Endothelial cell of umbilical vein (primary cell): ENCODE data around the gene ECM2. TPM values are rescaled to one million over a fixed set of nuclear protein-coding genes. Genes with fewer than 3 reads are reported as not detected.

Source experiments
- BruUV-seq: library from RNA; stranded (reverse); fragments of 400-500 nt; replicated peaks from 2 replicates; lab custom pipeline; 2021; lab: Mats Ljungman, UMichigan
- CTCF ChIA-PET: fragments of 300-600, 350-600 bp; sonication (Branson Sonifier 250); formaldehyde crosslinking; loops from one replicate; lab custom pipeline; 2021; ENCODE audit warnings: antibody characterized with exemption, inconsistent platforms; lab: Charles Lee
- POLR2A ChIA-PET: fragments of 300-600, 350-600 bp; sonication (Branson Sonifier 250); formaldehyde crosslinking; loops from one replicate; lab custom pipeline; 2021; ENCODE audit warnings: antibody characterized with exemption, inconsistent platforms; lab: Charles Lee
- DNase-seq: peaks from one replicate; pipeline ENCODE4 v3.0.0-alpha.2; 2011; ENCODE audit warnings: low read depth, low spot score
- FAIRE-seq: peaks from 2 replicates; lab custom pipeline; 2011; peaks lifted over from hg19 to GRCh38; lab: Jason Lieb, UNC
- H2AFZ ChIP-seq: 2 replicates; pipeline ENCODE4 v1.6.0; 2012; ENCODE audit warnings: low read depth, low read length, control low read depth, inconsistent platforms
- H3K27ac ChIP-seq: 2 replicates; pipeline ENCODE4 v1.5.1; 2011; ENCODE audit warnings: low read depth, mild to moderate bottlenecking, control low read depth, low read length, moderate library complexity; ENCODE audit not compliant: insufficient read depth
- H3K27me3 ChIP-seq, 2 experiments: 2 replicates each; pipeline versions ENCODE4 v1.6.0 to v1.6.1; 2011; ENCODE audit warnings: low read length in 2 of 2, mixed read lengths in 1 of 2; ENCODE audit not compliant: control insufficient read depth in 2 of 2, insufficient read depth in 2 of 2
- H3K36me3 ChIP-seq, 2 experiments: 2 replicates in 1 of 2; 3 replicates in 1 of 2; pipeline ENCODE4 v1.5.1; 2011; ENCODE audit warnings: low read length in 2 of 2, mild to moderate bottlenecking in 1 of 2, moderate library complexity in 1 of 2; ENCODE audit not compliant: control insufficient read depth in 2 of 2, insufficient read depth in 2 of 2; ENCODE audit errors: extremely low read depth in 1 of 2
- H3K4me1 ChIP-seq: 3 replicates; pipeline ENCODE4 v1.5.1; 2011; ENCODE audit warnings: mild to moderate bottlenecking, low read length; ENCODE audit not compliant: control insufficient read depth, insufficient read depth; ENCODE audit errors: extremely low read depth
- H3K4me2 ChIP-seq: 2 replicates; pipeline ENCODE4 v1.6.1; 2011; ENCODE audit warnings: low read length, control low read depth, mixed read lengths; ENCODE audit not compliant: insufficient read depth
- H3K4me3 ChIP-seq, 3 experiments: fragments of 200-600 bp in 1 of 3; sonication (generic), shearing (Covaris generic) in 1 of 3; replicated peaks in 1 of 3; 2 replicates each; pipeline ENCODE4 v1.5.1; 2011 to 2016; ENCODE audit warnings: control low read depth in 3 of 3, low read length in 3 of 3, mild to moderate bottlenecking in 2 of 3, inconsistent platforms in 1 of 3, low read depth in 1 of 3, moderate library complexity in 1 of 3; ENCODE audit not compliant: insufficient read depth in 1 of 3
- H3K79me2 ChIP-seq: 2 replicates; pipeline ENCODE4 v1.6.0; 2012; ENCODE audit warnings: low read length, inconsistent platforms; ENCODE audit not compliant: control insufficient read depth, insufficient read depth
- H3K9ac ChIP-seq: replicated peaks from 2 replicates; pipeline ENCODE3; 2011; ENCODE audit warnings: low read length, control low read depth; ENCODE audit not compliant: insufficient read depth; ENCODE audit errors: extremely low read depth
- H3K9me1 ChIP-seq: replicated peaks from 3 replicates; pipeline ENCODE4 v1.6.0; 2011; ENCODE audit warnings: mild to moderate bottlenecking, low read length; ENCODE audit not compliant: control insufficient read depth, insufficient read depth; ENCODE audit errors: extremely low read depth
- H3K9me3 ChIP-seq: replicated peaks from 2 replicates; pipeline ENCODE4 v1.5.1; 2012; ENCODE audit warnings: low read length, inconsistent platforms; ENCODE audit not compliant: control insufficient read depth, insufficient read depth
- H4K20me1 ChIP-seq: replicated peaks from 2 replicates; pipeline ENCODE3; 2011; ENCODE audit warnings: mild to moderate bottlenecking, low read length; ENCODE audit not compliant: control insufficient read depth, insufficient read depth; ENCODE audit errors: extremely low read depth
- CTCF ChIP-seq, 2 donors: IDR thresholded peaks; 1 replicate in 1 of 2; 2 replicates in 1 of 2; pipeline ENCODE4 v1.5.1; 2011; ENCODE audit warnings: low read length in 2 of 2, mild to moderate bottlenecking in 2 of 2, moderate library complexity in 2 of 2, control low read depth in 1 of 2, inconsistent platforms in 1 of 2, low read depth in 1 of 2; ENCODE audit not compliant: insufficient read depth in 1 of 2; ENCODE audit errors: extremely low read depth in 1 of 2
- EZH2 ChIP-seq: IDR thresholded peaks from 2 replicates; pipeline ENCODE4 v1.6.1; 2012; ENCODE audit warnings: borderline replicate concordance, low read depth, mild to moderate bottlenecking, moderate library complexity, low read length, inconsistent platforms; ENCODE audit not compliant: severe bottlenecking
- FOS ChIP-seq: IDR thresholded peaks from 2 replicates; pipeline ENCODE4 v1.6.1; 2011; ENCODE audit warnings: mild to moderate bottlenecking, low read length, moderate library complexity, borderline replicate concordance; ENCODE audit not compliant: insufficient read depth
- GATA2 ChIP-seq: IDR thresholded peaks from 2 replicates; pipeline ENCODE4 v1.7.0; 2011; ENCODE audit warnings: low read depth, mild to moderate bottlenecking, moderate library complexity, mixed read lengths, low read length; ENCODE audit not compliant: insufficient read length, insufficient read depth
- JUN ChIP-seq: IDR thresholded peaks from 2 replicates; pipeline ENCODE4 v1.6.1; 2011; ENCODE audit warnings: borderline replicate concordance, low read depth; ENCODE audit not compliant: insufficient read length, insufficient read depth
- MAX ChIP-seq: IDR thresholded peaks from 2 replicates; pipeline ENCODE4 v1.6.1; 2011; ENCODE audit not compliant: insufficient read depth, insufficient read length
- MYC ChIP-seq: IDR thresholded peaks from one replicate; pipeline ENCODE4 v1.6.1; 2011; ENCODE audit warnings: mild to moderate bottlenecking, low read depth, low read length
- POLR2A ChIP-seq: IDR thresholded peaks from 2 replicates; pipeline ENCODE4 v1.6.1; 2012; ENCODE audit warnings: low read depth, mild to moderate bottlenecking, control low read depth, low read length
- POLR2AphosphoS5 ChIP-seq: IDR thresholded peaks from 2 replicates; pipeline ENCODE4 v1.6.1; 2012; ENCODE audit warnings: low read depth, mild to moderate bottlenecking, control low read depth, low read length, moderate library complexity; ENCODE audit not compliant: insufficient read depth
- dilution Hi-C: fragments of 300-500 bp; cut with MboI; formaldehyde crosslinking; loops from one replicate; pipeline ENCODE4 v1.15.0; 2019; ENCODE audit warnings: low sequenced_read_pairs; ENCODE audit not compliant: extremely low pct_ligation_motif_present
- intact Hi-C: fragments of 100-400 bp; cut with micrococcal nuclease; formaldehyde crosslinking; loops from one replicate; pipeline ENCODE4 v1.10.0; 2022
- polyA plus RNA-seq, 4 experiments: library from polyadenylated mRNA; depleted of rRNA in 3 of 4; stranded (reverse) in 3 of 4; unstranded in 1 of 4; fragments of >200 nt; gene quantifications; 2 replicates each; pipeline versions ENCODE4 v1.2.1 to v1.2.3, GENCODE V29; 2011 to 2012; ENCODE audit warnings: missing spikeins in 1 of 4
- total RNA-seq: library from RNA; stranded (reverse); gene quantifications from 2 replicates; pipeline ENCODE4 v1.2.3, GENCODE V29; 2021

The ECM2 gene
- total and polyA plus RNA-seq, 2 donors (not counting 3 experiments of a cell fraction or from before 2014, with no cell fraction given), result 0.03 TPM; not detected in 1

- H3K79me2 ChIP-seq, result no peaks in the 10 kb centered on the region
- intact Hi-C loops (loop anchor here (10.0 kb wide), 1 partner anchor 48 kb away; no protein-coding TSS in a partner anchor), dilution Hi-C loops (no loop called here)
- no peaks in the 10 kb centered on the region for H4K20me1 ChIP-seq
- DNase-seq (no peak), FAIRE-seq (no peak)
- TF ChIP-seq FOS (no peak), POLR2AphosphoS5 (no peak), MYC (no peak), GATA2 (no peak), CTCF (IDR thresholded peaks at IDR 0.05; ENCODE audit: extremely low read depth in 1 of 2, insufficient read depth in 1 of 2, low read depth in 1 of 2, low read length in 2 of 2) (no peak), EZH2 (no peak), MAX (no peak), POLR2A (no peak), JUN (no peak)
- no peaks in the 10 kb centered on the region for H3K9me1 ChIP-seq
- no TSS peak for BruUV-seq
- ChIA-PET CTCF (no interaction called here), POLR2A (no interaction called here)
- no peaks in the 10 kb centered on the region for H3K27me3 ChIP-seq
- no peaks in the 10 kb centered on the region for H3K9me3 ChIP-seq
- no peak overlapping the region for H3K27ac ChIP-seq
- H3K4me1 ChIP-seq, result peaks cover 29% of the 10 kb centered on the region
- H3K4me3 ChIP-seq, result no peak overlapping the region
- H3K9ac ChIP-seq, result no peak overlapping the region
- H3K4me2 ChIP-seq, result no peak overlapping the region
- no peak overlapping the region for H2AFZ ChIP-seq
- H3K36me3 ChIP-seq, result no peaks in the 10 kb centered on the region
These were observed 53.0 kb downstream of the ECM2 start for GRCh38 chr9:92482805-92483204.
